ENCODE data around the gene LGALS4.
"Not testable (repeated sequence)": the region's sequence is repeated elsewhere in the genome, so short reads cannot be mapped to it uniquely, and the experiment has no call there.

Gene LGALS4

GRCh38 chr19:38812841-38813320 is at the start of gene LGALS4:
LGALS4 (minus strand) TSS chr19:38812945; CDS start chr19:38812886, 59 bp downstream.
- TF ChIP-seq POLR2A (IDR thresholded peaks at IDR 0.05; ENCODE audit: low read length) (no peak), GATA1 (IDR thresholded peaks at IDR 0.05; ENCODE audit: low read depth, low read length) (no peak)
- DNase-seq, result no peak

DNA sequence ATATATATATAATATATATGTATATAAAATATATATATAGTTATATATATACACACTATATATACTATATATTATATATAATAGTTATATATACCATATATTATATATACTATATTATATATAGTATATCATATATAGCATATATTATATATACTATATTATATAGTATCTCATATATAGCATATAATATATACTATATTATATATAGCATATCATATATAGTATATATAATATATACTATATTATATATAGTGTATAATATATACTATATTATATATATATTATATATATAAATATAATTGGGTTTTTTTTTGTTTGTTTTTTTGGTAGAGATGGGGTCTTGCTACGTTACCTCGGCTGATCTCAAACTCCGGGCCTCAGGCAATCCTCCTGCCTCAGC is 48.6 kb upstream of the LGALS4 start:
- no peak for DNase-seq
- TF ChIP-seq POLR2A (IDR thresholded peaks at IDR 0.05; ENCODE audit: low read length) (no peak), GATA1 (IDR thresholded peaks at IDR 0.05; ENCODE audit: low read depth, low read length) (no peak)

- not testable (repeated sequence) for DNase-seq
Measured at GRCh38 chr19:38859631-38860204, 47.0 kb upstream of the LGALS4 start.

DNA sequence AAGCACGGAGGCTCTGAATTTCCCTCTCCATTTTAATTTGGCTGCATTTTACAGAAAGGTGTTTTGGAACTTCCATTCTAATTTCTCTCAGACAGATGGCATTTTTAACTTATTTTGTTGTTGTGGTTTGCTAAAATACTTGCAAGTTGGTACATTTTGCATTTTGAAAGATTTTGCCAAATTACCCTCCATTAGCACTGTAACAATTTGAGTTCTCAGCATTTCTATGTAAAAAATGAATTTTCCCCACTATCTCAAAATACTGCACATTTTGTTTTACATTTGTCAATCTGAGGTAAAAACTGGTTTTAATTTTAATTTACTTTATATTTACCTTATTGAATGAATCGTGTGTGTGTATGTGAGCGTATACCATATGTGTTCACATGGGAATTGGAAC is 44.1 kb upstream of the LGALS4 start:
- TF ChIP-seq GATA1 (IDR thresholded peaks at IDR 0.05; ENCODE audit: low read depth, low read length), result no peak
- TF ChIP-seq POLR2A (IDR thresholded peaks at IDR 0.05; ENCODE audit: low read length), result no peak
- DNase-seq, result no peak

GRCh38 chr19:38855751-38856150 is 43.0 kb upstream of the LGALS4 start:
- not testable (repeated sequence) for DNase-seq

GRCh38 chr19:38854961-38855360 is 42.2 kb upstream of the LGALS4 start:
- DNase-seq, result peak; percentile 32 to 67

DNA sequence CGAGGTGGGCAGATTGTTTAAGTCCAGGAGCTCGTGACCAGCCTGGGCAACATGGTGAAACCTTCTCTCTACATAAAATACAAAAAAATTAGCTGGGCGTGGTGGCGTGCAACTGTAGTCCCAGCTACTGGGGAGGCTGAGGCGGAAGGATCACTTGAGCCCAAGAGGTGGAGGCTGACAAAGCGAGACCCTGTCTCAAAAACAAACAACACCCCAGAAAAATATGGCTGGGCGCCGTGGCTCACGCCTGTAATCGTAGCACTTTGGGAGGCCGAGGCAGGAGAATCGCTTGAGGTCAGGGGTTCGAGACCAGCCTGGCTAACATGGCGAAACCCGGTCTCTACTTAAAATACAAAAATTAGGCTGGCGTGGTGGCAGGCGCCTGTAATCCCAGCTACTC is 40.5 kb upstream of the LGALS4 start:
- TF ChIP-seq GATA1 (IDR thresholded peaks at IDR 0.05; ENCODE audit: low read depth, low read length) (no peak), POLR2A (IDR thresholded peaks at IDR 0.05; ENCODE audit: low read length) (no peak)
- DNase-seq, result no peak

- DNase-seq, result peak; percentile 72 to 79
Measured at GRCh38 chr19:38852231-38853044, 39.7 kb upstream of the LGALS4 start.

DNA sequence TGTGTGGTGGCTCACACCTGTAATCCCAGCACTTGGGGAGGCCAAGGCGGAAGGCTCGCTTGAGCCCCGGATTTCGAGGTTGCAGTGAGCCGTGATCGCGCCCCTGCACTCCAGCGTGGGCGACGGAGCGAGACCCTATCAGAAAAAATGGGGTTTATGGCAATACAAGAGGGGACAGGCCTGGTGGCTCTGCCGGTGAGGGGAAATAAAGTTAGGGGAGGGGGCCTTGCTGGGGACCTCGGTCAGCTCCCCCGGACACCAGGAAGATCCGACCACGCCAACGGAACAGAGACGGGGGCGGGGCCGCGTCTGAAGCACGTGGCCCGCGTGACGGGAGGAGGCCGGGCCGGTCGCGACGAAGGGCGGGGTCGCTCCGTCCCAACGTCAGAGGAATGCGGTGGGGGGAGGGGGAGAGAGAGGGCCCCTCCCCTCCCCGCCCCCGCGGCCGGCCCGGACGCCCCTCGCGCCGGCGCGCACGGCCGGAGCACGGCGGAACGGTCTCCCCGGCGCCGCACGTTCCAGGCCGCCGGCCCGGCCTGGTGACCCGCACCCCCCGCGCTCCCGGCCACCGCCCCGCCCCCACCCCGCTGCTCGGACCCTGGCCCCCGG is 39.0 kb upstream of the LGALS4 start:
- TF ChIP-seq POLR2A (IDR thresholded peaks at IDR 0.05; ENCODE audit: low read length) (peak; percentile 69), GATA1 (IDR thresholded peaks at IDR 0.05; ENCODE audit: low read depth, low read length) (no peak)
- peak; percentile 94 to 96 for DNase-seq

More at GRCh38 chr19:38852231-38853044, 39.7 kb upstream of the LGALS4 start:
- peak; percentile 56 for TF ChIP-seq POLR2A (IDR thresholded peaks at IDR 0.05; ENCODE audit: low read length)
- no peak for TF ChIP-seq GATA1 (IDR thresholded peaks at IDR 0.05; ENCODE audit: low read depth, low read length)

DNA sequence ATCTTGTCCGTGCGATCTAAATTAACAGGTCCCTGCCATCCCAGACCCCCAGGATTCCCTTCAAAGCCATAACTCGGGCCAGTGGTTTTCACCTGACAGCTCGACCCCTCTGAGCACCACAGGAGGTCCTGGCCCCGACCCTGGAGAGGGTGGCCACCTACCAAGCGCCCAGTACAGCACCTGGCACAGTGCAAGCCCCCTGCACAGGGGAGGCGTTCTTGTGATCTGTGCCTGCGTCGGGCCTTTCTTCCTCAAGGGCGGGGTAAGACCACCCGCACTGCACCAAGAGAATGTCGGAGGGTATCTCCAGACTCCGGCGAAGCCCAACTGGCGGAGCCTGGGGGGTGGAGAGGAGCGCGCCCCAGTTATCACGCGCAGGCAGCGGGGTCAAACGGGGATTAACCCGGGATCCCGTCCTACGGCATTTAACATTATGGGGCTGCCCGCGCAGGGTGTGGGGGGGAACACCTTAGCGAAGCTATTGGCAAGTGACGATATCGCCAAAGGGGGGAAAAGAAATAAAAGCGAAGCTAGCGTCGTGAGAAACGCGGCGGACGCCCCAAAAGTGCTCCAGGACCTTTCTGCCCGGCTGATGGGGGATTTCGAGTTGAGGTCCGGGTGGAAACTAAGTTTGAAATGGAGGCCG is 38.4 kb upstream of the LGALS4 start:
- peak; percentile 74 to 80 for DNase-seq
- TF ChIP-seq GATA1 (IDR thresholded peaks at IDR 0.05; ENCODE audit: low read depth, low read length) (no peak), POLR2A (IDR thresholded peaks at IDR 0.05; ENCODE audit: low read length) (no peak)

- DNase-seq, result peak in 1 of 2 experiments; percentile 100
- TF ChIP-seq POLR2A (IDR thresholded peaks at IDR 0.05; ENCODE audit: low read length), result peak; percentile 55
- TF ChIP-seq GATA1 (IDR thresholded peaks at IDR 0.05; ENCODE audit: low read depth, low read length), result peak; percentile 47
Measured at GRCh38 chr19:38850436-38850975, 37.8 kb upstream of the LGALS4 start.

GRCh38 chr19:38849860-38850435 is 37.2 kb upstream of the LGALS4 start, which contains the start of gene HNRNPL:
HNRNPL (minus strand) TSS chr19:38849986; CDS start chr19:38849966, 20 bp downstream.
- peak; percentile 100 for DNase-seq
- TF ChIP-seq POLR2A (IDR thresholded peaks at IDR 0.05; ENCODE audit: low read length) (peak; percentile 50), GATA1 (IDR thresholded peaks at IDR 0.05; ENCODE audit: low read depth, low read length) (no peak)

DNA sequence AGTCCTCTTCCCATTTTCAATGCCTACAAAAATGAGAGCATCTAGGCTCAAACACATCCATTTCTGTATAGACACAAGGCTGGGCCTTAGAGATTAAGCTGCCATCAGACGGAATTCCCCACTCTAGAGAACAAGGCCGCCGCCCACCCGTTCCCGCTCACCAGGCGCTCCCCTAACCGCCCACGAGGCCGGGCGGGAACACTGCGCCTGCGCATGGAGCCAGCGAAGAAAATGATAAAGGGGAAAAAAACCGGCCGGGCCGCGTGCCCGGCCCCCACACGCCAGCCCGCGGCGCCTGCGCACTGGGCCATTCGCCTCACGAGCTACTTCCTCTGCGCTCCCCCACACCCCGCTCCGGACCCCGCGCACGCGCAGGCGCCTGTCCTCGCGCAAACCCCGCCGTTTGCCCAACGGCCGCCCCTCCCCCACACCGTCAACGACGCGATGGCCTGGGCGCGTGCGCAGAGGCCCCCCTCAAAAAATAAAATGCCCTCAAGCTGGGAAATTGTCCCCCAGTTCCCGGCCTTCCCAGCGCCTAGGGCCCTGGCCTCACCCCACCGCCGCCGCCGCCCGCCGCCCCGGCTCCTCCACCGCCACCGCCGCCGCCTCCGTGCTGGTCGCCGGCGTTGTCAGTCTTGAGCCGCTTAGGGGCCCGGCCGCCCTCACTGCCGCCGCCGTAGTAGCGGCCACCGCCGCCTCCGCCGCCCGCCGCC is 36.6 kb upstream of the LGALS4 start:
- peak; percentile 98 to 99 for DNase-seq
- TF ChIP-seq POLR2A (IDR thresholded peaks at IDR 0.05; ENCODE audit: low read length), result no peak
- no peak for TF ChIP-seq GATA1 (IDR thresholded peaks at IDR 0.05; ENCODE audit: low read depth, low read length)
